HG02943 (cell line): Measurements from ENCODE around the gene OR1K1.
"Not testable (repeated sequence)": the region's sequence is repeated elsewhere in the genome, so short reads cannot be mapped to it uniquely, and the experiment has no call there.

ENCODE experiments used
- ATAC-seq: cut with Tn5 transposase; IDR thresholded peaks from one replicate; pipeline ENCODE4 v1.9.1; 2021; ENCODE audit warnings: mild to moderate bottlenecking, low read depth, moderate library complexity; ENCODE audit not compliant: unreplicated experiment

The OR1K1 gene

DNA sequence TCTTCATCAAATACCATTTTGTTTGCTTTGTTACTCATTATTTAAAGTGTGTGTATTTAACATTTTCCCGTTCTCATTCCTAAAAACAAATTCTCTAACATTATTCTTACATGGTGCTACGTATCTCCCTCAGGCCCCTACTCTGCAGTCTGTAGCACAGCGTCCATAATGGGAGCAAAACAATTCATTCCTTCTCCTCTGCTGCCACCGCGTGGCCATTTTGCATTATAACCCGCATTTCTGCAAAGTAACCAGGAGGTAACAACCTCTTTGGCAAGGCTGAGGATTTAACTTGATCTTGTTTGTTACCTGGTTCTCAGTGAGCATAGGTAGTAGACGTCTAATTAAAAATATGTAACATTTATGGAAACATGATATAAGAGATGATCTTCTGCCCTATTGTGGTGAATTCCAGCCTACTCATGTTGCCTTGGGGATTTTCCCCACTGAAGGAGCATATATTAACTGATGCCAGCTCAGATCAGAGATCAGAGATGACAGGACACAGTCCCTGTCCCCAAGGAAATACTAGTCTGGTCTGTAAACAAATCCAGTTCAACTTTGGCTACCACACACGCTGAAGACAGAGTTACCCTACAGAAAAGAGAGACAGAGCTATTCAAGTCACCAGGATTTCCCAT, 10.5 kb downstream of the OR1K1 start:
- no peak for ATAC-seq

DNA sequence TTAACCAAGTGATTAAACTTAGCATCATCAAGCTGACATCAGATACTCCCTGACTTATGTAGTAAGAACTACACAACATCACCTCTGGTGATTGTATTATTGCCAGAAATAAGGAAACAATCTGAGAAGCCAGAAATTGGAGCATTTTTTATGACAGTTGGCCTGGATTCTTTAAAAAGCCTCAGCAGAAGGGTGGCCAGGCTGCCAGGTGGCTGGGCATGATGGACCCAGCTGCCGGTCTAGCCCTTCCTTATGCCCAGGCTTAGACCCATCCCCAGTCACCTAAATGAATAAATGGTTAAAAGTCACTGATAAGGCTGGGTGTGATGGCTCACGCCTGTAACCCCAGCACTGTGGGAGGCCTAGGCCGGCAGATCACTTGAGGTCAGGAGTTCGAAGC, 12.8 kb downstream of the OR1K1 start:
- no peak for ATAC-seq

DNA sequence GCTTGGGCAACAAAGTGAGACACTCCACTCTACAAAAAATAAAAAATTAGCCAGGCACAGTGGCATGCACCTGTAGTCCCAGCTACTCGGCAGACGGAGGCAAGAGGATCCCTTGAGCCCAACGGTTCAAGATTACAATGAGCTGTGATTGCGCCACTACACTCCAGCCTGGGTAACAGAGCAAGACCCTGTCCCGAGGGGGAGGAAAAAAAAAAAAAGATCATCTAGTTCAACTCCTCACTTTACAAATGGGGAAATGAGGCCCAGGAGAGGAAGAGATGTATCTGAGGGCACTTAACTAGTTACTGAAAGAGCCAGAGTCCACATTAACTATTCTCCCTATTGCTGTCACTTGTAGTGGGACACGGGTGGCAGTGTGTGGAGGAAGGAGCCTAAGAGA, 14.6 kb downstream of the OR1K1 start:
- no peak for ATAC-seq

DNA sequence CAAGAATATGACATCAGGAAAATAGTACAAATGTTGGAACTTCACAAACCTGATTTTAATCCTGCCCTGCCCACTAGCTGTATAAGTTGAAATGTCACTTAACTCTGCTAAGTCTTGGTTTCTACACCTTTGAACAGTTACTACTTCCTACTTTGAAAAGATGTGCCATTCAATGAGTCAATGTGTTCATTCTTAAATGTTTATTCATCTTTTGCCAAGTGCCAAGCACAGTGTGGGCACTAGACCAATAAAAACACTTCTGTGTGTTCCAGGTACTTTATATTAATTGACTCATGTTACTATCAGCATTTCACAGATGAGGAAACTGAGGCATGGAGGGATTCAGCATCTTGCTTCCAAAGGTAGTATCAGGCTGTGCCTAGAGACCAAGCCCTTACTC, 15.6 kb downstream of the OR1K1 start:
- ATAC-seq: no peak

DNA sequence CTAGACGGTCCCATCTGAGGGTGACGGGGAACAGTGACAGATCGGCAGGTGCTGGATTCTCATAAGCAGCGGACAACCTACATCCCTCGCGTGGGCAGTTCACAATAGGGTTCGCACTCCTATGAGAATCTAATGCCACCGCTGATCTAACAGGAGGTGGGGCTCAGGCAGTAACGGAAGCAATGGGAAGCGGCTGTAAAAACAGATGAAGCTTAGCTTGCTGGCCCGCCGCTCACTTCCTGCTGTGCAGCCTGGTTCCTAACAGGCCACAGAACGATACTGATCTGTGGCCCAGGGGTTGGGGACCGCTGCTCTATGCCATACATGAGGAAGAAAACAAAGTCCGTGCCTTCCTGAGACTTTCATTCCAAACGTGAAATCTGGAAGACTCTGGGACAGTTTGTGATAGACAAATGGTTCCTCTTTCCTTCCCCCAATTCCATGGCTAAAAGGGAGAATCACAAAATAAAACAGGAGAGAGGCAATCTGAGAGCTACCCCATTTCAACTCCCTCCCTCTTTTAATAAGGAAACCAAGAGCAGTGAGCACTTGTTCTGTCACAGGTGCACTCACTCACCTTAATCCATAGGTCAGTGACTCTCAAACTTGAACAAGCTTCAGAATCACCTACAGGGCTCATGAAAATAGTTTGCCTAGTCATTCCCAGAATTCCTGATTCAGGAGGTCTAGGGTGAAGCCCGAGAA, 16.4 kb downstream of the OR1K1 start:
- no peak for ATAC-seq

DNA sequence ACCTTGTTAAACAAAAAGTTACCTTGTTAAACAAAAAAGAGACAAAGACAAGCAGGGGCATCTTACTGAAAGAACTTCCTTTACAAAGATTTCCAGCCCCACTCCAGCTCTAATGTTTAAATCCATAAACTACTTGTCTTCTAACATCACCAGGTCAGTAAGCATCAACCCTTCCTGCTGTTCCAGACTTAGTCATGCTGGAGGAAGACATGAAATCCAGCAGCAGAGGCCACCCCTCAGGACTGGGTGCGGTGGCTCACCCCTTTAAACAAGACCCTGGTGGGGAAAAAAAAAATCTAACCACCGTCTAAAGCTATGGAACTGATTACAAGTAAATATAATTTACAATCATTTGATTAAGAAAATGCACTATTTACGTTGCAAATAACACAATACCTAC, 19.4 kb downstream of the OR1K1 start:
- no peak for ATAC-seq

DNA sequence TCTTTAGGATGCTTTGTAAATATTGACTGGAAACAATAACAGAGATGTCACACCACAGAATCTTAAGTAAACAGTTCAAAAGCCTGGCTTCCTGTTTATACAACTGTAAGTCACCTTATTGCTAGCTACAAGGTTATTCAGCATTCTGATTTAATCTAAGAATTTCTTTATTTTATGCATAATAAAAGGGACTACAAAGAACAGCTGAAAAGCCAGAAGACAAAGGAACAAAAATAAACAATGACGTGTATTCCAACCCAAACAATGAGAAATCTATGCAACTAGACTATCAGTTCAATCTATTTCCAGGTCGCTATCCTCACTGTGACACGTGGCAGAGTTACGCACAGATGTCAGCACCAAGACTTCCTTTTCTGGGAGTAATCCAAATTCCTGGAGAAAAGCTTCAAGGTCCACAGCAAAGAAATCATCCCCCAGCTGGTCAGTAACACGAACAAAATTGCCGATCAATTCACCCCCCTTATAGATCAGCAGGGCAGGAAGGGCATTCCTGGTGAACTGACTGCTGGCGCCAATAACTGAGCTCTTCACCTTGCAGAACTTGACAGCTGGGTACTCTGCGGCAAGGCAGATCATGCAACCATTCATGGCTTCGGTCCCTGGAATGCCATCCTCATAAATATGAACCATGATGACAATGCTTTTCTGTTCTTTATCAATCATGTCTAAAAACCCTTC, 20.0 kb downstream of the OR1K1 start:
- ATAC-seq: no peak

DNA sequence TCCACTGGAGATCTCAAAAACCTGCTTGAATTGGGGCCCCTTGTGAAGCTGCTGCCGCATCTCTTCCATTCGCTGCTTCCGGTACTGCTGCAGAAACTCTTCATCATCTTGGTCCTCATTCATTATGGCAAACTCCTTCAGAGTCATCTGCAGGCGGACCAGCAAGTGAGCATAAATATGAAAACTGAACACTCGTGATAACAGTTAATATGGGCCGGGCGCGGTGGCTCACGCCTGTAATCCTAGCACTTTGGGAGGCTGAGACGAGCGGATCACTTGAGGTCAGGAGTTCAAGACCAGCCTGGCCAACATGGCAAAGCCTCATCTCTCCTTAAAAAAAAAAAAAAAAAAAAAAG, 20.5 kb downstream of the OR1K1 start:
- ATAC-seq: no peak

DNA sequence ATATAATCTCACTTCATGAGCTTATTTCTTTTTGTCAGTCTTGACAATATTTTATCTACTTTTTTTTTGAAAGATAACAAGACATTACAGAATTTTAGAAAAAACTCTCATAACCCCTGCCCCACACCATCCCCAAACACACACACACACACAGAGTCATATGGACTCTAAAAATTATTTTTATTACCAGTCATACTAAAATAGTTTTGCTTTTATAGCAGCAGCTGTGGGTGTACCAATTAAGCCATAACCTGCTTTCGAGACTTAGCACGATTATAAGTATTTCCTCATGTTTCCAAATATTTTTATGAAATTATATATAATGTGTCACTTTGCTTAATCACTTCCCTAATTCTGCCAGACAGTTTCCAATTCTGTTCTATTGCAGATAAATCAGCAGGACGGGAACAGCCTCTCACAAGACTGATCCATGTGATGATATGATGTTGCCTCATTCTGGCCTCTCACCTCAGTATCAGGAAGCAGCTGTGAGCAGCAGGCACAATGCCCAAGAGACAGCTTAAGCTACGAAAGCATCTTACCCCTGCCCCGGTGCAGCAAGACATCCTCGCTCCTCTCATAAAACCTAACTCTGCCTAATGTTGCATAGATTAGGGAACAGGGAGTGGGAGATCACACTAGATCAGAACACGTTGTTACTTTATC, 21.5 kb downstream of the OR1K1 start:
- ATAC-seq: no peak

DNA sequence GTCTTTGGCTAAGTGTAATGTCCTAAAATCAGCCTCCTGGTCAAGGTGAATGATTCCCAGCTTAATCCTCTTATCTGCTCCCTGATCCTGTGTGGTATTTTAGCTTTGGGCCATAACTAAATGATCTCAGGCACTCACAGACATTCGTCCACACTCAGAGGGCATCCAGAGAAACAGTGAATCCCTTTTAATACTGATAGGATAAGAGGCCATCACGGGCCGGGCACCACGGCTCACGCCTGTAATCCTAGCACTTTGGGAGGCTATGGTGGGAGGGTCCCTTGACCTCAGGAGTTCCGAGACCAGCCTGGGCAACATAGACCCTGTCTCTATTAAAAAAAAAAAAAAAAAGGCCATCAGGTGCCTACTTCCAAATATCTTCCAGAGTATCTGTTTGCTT, 22.1 kb downstream of the OR1K1 start:
- no peak for ATAC-seq

DNA sequence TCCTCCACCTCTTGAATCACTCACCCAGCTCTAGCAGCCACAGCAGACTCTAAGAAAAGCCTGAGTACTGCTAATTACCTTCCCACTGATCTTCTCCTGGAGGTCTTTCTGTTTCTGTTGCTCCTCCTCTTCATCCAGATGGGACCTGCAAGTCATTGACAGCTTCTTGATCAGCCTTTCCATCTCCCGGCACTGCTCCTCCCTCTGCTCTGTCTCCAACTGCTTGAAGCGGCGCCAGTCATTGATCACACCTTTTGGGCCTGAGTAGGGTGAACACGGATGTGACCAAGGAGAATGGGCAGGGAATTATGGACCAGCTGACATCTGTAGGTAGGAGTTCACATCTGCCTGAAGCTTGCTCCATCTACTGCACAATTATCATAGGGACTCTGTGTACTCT, 23.0 kb downstream of the OR1K1 start:
- ATAC-seq: no peak

DNA sequence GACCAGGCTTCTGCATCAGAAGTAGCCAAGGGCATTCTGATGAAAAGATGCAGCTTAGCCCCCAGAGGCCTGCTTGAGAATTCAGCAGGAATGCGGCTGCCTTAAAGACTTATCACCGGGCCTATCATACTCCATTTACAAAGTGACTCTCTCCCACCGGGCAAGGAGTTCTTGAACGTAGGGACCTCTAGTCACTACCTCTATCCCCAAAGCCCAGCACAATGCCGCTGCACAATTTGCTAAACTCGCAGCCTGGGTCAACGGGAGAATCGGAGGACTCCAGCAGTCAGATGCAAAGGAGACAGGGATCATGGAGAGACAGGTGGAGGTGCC, 27.8 kb downstream of the OR1K1 start:
- peak; percentile 8 for ATAC-seq

DNA sequence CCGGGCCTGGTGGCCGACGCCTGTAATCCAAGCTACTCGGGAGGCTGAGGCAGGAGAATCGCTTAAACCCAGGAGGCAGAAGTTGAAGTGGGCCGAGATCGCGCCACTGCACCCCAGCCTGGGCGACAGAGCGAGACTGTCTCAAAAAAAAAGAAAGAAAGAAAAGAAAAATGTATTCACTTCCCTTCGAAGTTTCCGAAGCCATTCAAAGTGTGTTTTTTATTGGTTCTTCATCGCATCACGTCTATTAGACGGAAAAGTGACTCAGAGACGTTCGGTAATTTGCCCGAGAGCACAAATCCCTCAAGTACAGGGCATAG, 29.0 kb downstream of the OR1K1 start:
- ATAC-seq: not testable (repeated sequence)

DNA sequence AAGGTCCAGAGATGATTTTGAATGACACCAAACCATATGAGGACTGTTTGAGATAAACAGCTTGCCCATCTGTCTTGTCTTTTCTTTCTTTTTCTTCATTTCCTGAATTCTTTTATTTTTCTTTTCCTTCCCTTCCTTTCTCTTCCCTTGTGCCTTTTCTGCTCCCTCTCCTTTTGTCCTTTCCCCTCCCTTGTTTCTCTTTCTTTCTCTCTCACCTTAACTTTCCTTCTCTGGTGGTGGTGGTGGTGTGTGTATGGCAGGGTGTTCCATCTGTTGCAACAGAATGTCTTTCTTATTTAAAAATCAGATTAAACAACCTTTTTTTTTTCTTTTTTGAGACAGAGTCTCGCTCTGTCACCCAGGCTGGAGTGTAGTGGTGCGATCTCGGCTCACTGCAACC, 32.3 kb downstream of the OR1K1 start:
- ATAC-seq: no peak

DNA sequence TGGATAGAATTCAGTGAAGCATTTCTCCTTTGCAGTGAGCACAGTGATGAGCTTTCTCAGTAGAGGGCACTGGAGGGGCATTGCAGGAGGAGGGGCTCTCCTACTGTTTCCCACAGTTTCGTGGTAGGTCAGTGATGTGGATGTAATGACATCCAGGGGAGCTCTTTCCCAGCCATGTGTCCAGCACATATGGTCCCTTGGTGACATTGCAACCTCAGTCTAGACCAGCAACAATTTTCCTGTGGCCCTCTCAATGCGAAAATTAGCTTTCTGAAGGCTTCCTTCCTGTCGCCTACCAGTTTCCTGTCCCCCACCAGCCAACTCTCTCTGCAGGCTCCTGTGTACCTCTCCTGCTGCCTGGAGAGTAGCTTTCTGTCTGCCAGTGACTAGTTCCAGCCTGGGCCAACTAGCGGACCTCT, 35.4 kb downstream of the OR1K1 start:
- no peak for ATAC-seq

DNA sequence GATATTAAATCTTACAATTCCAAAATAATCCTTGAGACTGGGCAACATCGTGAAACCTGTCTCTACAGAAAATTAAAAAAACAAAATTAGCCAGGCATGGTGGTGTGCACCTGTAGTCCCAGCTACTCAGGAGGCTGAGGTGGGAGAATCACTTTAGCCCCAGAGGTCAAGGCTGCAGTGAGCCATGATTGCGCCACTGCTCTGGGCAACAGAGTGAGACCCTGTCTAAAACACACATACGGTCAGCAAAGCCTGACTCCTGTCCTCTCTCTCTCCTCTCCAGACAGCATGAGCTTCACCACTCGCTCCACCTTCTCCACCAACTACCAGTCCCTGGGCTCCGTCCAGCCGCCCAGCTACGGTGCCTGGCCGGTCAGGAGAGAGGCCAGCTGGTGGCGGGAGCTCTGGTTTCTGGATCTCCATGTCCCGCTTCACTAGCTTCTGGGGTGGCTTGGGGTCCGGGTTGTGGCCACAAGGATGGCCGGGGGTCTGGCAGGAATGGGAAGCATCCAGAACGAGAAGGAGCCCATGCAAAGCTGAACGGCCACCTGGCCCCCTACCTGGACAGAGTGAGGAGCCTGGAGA, 37.4 kb downstream of the OR1K1 start:
- no peak for ATAC-seq

DNA sequence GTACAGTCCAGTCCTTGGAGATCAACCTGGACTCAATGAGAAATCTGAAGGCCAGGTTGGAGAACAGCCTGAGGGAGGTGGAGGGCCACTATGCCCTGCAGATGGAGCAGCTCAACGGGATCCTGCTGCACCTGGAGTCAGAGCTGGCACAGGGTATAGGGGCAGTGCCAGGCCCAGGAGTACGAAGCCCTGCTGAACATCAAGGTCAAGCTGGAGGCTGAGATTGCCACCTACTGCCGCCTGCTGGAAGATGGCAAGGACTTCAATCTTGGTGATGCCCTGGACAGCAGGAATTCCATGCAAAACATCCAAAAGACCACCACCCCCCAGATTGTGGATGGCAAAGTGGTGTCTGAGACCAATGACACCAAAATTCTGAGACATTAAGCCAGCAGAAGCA, 38.5 kb downstream of the OR1K1 start:
- not testable (repeated sequence) for ATAC-seq

DNA sequence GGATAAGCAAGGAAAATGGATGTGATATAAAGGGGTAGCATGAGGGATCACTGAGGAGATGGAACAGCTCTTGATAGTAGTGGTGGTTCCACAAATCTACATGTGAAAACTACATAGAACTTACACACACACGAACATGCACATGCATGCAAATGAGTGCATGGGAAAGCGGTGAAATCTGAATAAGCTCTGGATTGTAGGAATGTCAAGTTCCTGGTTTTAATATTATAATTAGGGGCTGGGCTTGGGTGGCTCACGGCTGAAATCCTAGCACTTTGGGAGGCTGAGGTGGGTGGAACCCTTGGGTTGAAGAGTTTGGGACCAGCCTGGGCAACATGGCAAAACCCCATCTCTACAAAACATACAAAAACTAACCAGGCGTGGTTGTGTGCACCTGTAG, 41.6 kb downstream of the OR1K1 start:
- ATAC-seq: no peak

DNA sequence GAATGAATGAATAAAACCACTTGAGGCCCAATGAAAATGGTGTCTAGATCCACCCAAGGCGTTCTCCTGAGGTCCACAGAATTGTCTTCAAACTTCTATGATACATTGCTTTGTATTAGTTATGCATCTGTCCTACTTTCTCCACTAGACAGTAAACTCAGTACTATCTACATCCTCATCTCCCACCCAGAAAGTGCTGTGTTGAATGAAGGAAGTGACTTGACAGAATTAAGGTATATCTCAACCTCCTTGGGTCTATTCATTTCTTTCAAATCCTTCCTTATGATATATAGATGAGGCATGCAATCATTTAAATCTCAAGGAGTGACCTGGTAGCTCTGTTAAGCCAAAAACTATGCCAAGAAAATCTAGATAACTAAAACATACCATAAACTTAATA, 44.2 kb downstream of the OR1K1 start:
- no peak for ATAC-seq

DNA sequence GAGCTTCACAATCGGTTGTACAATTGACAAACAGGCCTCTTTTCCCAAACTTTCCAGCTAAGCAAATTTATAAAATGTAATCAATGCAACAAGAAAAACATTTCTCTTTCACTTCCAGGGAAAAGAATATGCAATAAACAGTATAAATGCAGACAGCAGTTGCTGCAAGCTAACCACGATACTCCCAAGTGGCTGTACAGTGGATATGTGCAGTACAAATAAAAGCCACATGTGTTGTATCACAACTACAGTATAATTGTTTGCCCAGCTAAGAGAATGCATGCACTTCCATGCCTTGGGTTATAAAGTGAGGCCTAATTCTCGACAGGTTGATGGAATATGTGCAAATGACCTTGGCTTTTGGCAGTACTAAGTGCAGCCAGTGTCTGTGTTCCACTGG, 45.2 kb downstream of the OR1K1 start:
- ATAC-seq: no peak

DNA sequence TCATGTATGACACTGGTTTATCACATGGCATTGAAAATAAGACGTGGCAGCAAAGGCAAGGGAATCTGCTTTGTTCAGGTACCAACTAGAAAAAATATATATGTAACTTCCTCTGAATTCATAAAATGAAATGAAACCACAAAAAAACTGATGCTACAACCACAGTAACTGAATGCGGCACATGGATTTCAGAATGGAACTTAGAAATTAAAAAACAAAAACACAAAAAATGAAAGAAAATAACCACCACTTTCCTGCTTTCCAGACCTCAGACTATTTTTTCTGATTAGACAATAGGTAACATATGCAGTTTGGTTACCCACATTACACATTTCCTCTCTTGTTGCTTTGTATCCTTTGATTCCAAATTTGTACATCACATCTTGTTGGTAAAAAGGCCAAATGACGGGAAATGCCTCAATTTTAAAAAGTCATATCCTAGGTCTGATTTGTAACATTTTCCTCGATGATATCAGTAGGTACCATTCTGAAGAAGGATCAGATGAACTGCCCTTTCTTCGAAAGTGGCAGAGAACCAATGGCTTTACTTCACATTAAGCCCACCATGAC, 46.5 kb downstream of the OR1K1 start:
- ATAC-seq: no peak
